ENCODE data around the gene RUFY1.

RUFY1 gene

DNA sequence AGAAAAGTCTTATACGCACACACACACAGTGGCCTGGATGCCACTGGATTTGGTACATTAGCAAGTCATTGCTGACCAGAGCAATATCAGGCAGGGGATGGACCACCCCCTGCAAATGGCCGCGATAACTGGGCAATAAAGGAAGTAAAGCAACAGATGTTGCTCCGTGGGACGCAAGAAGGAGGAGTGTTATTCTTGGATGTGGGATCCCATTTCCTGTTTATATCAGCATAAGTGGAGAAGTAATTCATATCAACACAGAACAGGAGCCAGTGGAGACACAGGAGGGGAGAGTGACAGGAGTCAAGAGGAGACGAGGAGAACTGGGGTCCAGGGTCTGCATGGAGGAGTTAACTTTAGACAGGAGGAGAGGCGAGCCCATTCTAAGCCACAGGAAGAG, 18.4 kb downstream of the RUFY1 start:
- no peak for DNase-seq (ENCODE audit: extremely low read depth, low read depth)
- TF ChIP-seq, protein P1, sequence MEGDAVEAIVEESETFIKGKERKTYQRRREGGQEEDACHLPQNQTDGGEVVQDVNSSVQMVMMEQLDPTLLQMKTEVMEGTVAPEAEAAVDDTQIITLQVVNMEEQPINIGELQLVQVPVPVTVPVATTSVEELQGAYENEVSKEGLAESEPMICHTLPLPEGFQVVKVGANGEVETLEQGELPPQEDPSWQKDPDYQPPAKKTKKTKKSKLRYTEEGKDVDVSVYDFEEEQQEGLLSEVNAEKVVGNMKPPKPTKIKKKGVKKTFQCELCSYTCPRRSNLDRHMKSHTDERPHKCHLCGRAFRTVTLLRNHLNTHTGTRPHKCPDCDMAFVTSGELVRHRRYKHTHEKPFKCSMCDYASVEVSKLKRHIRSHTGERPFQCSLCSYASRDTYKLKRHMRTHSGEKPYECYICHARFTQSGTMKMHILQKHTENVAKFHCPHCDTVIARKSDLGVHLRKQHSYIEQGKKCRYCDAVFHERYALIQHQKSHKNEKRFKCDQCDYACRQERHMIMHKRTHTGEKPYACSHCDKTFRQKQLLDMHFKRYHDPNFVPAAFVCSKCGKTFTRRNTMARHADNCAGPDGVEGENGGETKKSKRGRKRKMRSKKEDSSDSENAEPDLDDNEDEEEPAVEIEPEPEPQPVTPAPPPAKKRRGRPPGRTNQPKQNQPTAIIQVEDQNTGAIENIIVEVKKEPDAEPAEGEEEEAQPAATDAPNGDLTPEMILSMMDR (IDR thresholded peaks at IDR 0.05; ENCODE audit: low read depth, low read length, missing control alignments): no peak
- no peak overlapping the region for H3K4me3 ChIP-seq (replicated peaks; ENCODE audit: low read depth, low read length)

- H3K4me3 ChIP-seq (replicated peaks; ENCODE audit: low read depth, low read length): no peak overlapping the region
- TF ChIP-seq, protein P1 (IDR thresholded peaks at IDR 0.05; ENCODE audit: low read depth, low read length, missing control alignments): no peak
- no peak for DNase-seq (ENCODE audit: extremely low read depth, low read depth)
Measured at GRCh38 chr5:179572386-179572785, 22.0 kb downstream of the RUFY1 start.

DNA sequence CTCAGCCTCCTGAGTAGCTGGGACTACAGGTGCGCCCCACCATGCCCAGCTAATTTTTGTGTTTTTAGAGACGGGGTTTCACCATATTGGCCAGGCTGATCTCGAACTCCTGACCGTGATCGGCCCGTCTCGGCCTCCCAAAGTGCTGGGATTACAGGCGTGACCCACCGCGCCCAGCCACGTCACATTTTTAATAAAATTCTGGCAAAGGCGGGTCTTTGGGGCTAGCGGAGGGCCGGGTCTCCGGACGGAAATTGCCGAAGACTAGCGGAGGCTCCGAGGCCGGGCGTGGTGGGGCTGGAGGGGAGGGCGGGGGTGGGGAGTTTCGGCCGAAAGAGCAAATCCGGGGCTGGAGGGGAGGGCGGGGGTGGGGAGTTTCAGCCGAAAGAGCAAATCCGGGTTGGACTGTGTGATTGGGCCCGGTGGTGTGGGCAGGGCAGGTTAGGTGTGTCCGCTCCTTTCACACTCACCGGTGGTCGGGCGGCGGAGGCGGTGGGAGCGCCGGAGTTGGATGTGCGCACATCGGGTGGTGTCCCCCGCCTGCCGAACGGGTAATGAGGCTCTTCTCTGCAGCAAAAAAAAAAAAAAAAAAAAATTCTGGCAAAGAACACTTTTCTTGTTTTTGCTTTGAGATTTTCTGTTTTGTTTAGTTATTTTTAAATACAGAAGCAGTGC, 27.1 kb downstream of the RUFY1 start:
- TF ChIP-seq, protein P1 (IDR thresholded peaks at IDR 0.05; ENCODE audit: low read depth, low read length, missing control alignments): no peak
- no peak overlapping the region for H3K4me3 ChIP-seq (replicated peaks; ENCODE audit: low read depth, low read length)
- no peak for DNase-seq (ENCODE audit: extremely low read depth, low read depth)

- H3K4me3 ChIP-seq (replicated peaks; ENCODE audit: low read depth, low read length): no peak overlapping the region
- no peak for DNase-seq (ENCODE audit: extremely low read depth, low read depth)
- TF ChIP-seq, protein P1 (IDR thresholded peaks at IDR 0.05; ENCODE audit: low read depth, low read length, missing control alignments): no peak
Measured at GRCh38 chr5:179585941-179586401, 35.6 kb downstream of the RUFY1 start.

DNA sequence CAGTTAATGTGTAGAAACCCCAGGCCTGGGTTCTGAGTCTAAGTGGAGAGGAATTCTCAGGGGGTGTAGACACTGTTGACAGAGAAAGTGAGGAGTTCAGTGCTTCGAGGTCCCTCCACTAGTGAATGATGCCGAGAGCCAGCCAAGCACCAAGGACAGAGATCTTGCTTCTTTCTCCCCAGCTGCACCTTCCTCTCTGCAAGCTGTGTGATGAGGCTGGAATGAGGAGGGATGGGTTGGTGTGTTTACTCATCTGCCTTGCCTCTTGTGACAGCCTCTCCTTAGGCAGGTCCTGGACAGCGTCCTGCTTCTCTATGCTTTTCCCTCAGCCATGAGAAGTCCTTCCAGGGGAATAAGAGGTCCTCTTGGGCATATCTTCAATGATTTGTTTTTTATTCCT, 37.8 kb downstream of the RUFY1 start:
- DNase-seq (ENCODE audit: extremely low read depth, low read depth): no peak
- TF ChIP-seq, protein P1 (IDR thresholded peaks at IDR 0.05; ENCODE audit: low read depth, low read length, missing control alignments): no peak

DNA sequence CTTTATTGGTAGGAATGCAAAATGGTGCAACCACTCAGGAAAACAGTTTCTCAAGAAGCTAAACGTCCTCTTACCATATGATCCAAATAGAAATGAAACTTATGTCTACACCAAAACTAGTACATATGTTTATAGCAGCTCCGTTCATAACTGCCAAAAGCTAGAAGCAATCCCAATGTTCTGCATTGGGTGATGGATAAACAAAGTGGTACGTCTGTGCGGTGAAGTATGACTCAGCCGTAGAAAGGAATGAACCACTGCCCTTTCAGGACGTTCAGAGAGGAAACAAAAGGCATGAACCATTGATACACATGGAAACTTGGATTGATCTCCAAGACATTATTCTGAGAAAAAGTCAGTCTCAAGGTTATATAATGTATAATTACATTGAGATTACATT, 45.6 kb downstream of the RUFY1 start:
- TF ChIP-seq, protein P1 (IDR thresholded peaks at IDR 0.05; ENCODE audit: low read depth, low read length, missing control alignments): no peak
- H3K4me3 ChIP-seq (replicated peaks; ENCODE audit: low read depth, low read length): no peak overlapping the region
- no peak for DNase-seq (ENCODE audit: extremely low read depth, low read depth)

More for the DNA sequence above, 37.8 kb downstream of the RUFY1 start:
- no peak overlapping the region for H3K4me3 ChIP-seq (replicated peaks; ENCODE audit: low read depth, low read length)

DNA sequence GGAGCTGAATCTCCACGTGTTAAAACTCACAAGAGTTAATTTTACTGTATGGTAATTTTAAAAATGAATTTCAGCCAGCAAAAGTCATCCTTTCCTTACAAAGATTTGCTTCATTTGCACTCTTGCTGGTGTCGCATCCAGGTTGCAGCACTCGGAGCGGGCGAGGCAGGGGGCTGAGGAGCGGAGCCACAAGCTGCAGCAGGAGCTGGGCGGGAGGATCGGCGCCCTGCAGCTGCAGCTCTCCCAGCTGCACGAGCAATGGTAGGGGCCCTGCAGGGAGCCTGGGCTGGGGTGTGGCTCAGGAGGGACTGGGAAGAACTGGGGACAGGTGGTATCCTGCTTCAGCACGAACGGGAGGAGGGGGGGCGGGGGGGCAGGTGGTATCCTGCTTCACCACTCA, 46.1 kb downstream of the RUFY1 start:
- TF ChIP-seq, protein P1 (IDR thresholded peaks at IDR 0.05; ENCODE audit: low read depth, low read length, missing control alignments): no peak
- no peak overlapping the region for H3K4me3 ChIP-seq (replicated peaks; ENCODE audit: low read depth, low read length)
- no peak for DNase-seq (ENCODE audit: extremely low read depth, low read depth)
